ENCODE results near the gene GSTM2. TPM values are rescaled to one million over a fixed set of nuclear protein-coding genes. Genes with fewer than 3 reads are reported as not detected.

GSTM2 gene
- total RNA-seq, 1 experiment from 2014 or later, result 5.9 TPM

GRCh38 chr1:109689844-109690405 is 22.1 kb downstream of the GSTM2 start:
- H3K4me3 ChIP-seq (replicated peaks in 1 of 2; ENCODE audit: low read depth in 1 of 2, low read length in 2 of 2), result no peak overlapping the region
- H3K27ac ChIP-seq (ENCODE audit: low read depth, low read length), result no peak overlapping the region
- H3K4me1 ChIP-seq (ENCODE audit: control insufficient read depth in 1 of 2, insufficient read depth in 2 of 2, low read length in 2 of 2), result no peaks in the 10 kb centered on the region
- H3K36me3 ChIP-seq (ENCODE audit: control insufficient read depth in 1 of 2, insufficient read depth in 2 of 2, low read length in 2 of 2), result no peaks in the 10 kb centered on the region
- ChIA-PET RAD21 (ENCODE audit: low non-redundant PET in 1 of 2, low total read pairs in 2 of 2, uncharacterized antibody in 2 of 2, unreplicated experiment in 2 of 2) (no interaction called here), POLR2A (no interaction called here), CTCF (no interaction called here)
- no peaks in the 10 kb centered on the region for H3K79me2 ChIP-seq (ENCODE audit: insufficient read depth, low read length)
- no TSS peak for BruUV-seq (replicated peaks)
- no peak overlapping the region for H3K4me2 ChIP-seq (ENCODE audit: low read length)
- ATAC-seq (no peak), DNase-seq (ENCODE audit: low read depth, low spot score) (no peak)
- H3K9me3 ChIP-seq (ENCODE audit: control insufficient read depth in 1 of 2, insufficient read depth in 1 of 2, low read depth in 1 of 2, low read length in 2 of 2), result no peaks in the 10 kb centered on the region
- no peaks in the 10 kb centered on the region for H4K20me1 ChIP-seq (ENCODE audit: insufficient read depth)
- intact Hi-C loops (cut with micrococcal nuclease), result no loop called here
- H3K9me2 ChIP-seq (ENCODE audit: insufficient read depth), result no peaks in the 10 kb centered on the region
- no peaks in the 10 kb centered on the region for H3K27me3 ChIP-seq (ENCODE audit: insufficient read depth, low read length)
- no peak overlapping the region for H2AFZ ChIP-seq (ENCODE audit: low read depth, low read length, poor library complexity, severe bottlenecking)
- TF ChIP-seq CEBPB (IDR thresholded peaks at IDR 0.05; ENCODE audit: low read depth) (no peak), EZH2phosphoT487 (IDR thresholded peaks at IDR 0.05; ENCODE audit: borderline replicate concordance) (no peak), YY1 (IDR thresholded peaks at IDR 0.05; ENCODE audit: extremely low read depth, insufficient replicate concordance, low read depth, low read length) (no peak), FOSL1 (IDR thresholded peaks at IDR 0.05; ENCODE audit: low read depth) (no peak), SP1 (IDR thresholded peaks at IDR 0.05; ENCODE audit: low read depth) (no peak), TCF7L2 (IDR thresholded peaks at IDR 0.05; ENCODE audit: borderline replicate concordance, extremely low read depth, insufficient read depth, insufficient read length) (no peak), REST (IDR thresholded peaks at IDR 0.05; ENCODE audit: low read depth) (no peak), POLR2AphosphoS5 (IDR thresholded peaks at IDR 0.05; ENCODE audit: low read depth, low read length) (no peak), ZBTB33 (IDR thresholded peaks at IDR 0.05; ENCODE audit: extremely low read depth, insufficient replicate concordance, low read length) (no peak), CBX3 (IDR thresholded peaks at IDR 0.05; ENCODE audit: low read depth) (no peak), SRF (IDR thresholded peaks at IDR 0.05; ENCODE audit: low read depth) (no peak), JUND (IDR thresholded peaks at IDR 0.05) (no peak), EGR1 (IDR thresholded peaks at IDR 0.05; ENCODE audit: low read depth) (no peak)
- H3K9ac ChIP-seq (ENCODE audit: low read length), result no peak overlapping the region
